Stimulated activated CD4-positive, alpha-beta T cell treated with anti-CD3 and anti-CD28 coated beads, Interleukin-4, amount 100 ng/mL, for 4 hours (primary cell): ENCODE measurements around the gene RAB4A.
"Not testable (repeated sequence)": the region's sequence is repeated elsewhere in the genome, so short reads cannot be mapped to it uniquely, and the experiment has no call there.

Experiments used
- DNase-seq, 2 experiments: peaks; one replicate each; pipeline ENCODE4 v3.0.0-alpha.2; 2020

Gene RAB4A

GRCh38 chr1:229273507-229274232, 2.8 kb downstream of the RAB4A start:
- no peak for DNase-seq

- no peak for DNase-seq
Observed at GRCh38 chr1:229275005-229275404, 4.1 kb downstream of the RAB4A start.

GRCh38 chr1:229278120-229278741, 7.3 kb downstream of the RAB4A start:
- DNase-seq = no peak

- DNase-seq = no peak
Observed at GRCh38 chr1:229279242-229279641, 8.3 kb downstream of the RAB4A start.

GRCh38 chr1:229280037-229280828, 9.3 kb downstream of the RAB4A start:
- DNase-seq = no peak

- no peak for DNase-seq
Observed at GRCh38 chr1:229280921-229281320, 10.0 kb downstream of the RAB4A start.

GRCh38 chr1:229281339-229281926, 10.5 kb downstream of the RAB4A start:
- no peak for DNase-seq

- no peak for DNase-seq
Observed at GRCh38 chr1:229282295-229282823, 11.4 kb downstream of the RAB4A start.

GRCh38 chr1:229283183-229283611, 12.3 kb downstream of the RAB4A start:
- DNase-seq = no peak

- no peak for DNase-seq
Observed at GRCh38 chr1:229284887-229285286, 14.0 kb downstream of the RAB4A start.

GRCh38 chr1:229285440-229285839, 14.5 kb downstream of the RAB4A start:
- DNase-seq = no peak

GRCh38 chr1:229286099-229286766, 15.3 kb downstream of the RAB4A start:
- DNase-seq = no peak

- DNase-seq = no peak
Observed at GRCh38 chr1:229287267-229287666, 16.4 kb downstream of the RAB4A start.

GRCh38 chr1:229288516-229288915, 17.6 kb downstream of the RAB4A start:
- DNase-seq = no peak

GRCh38 chr1:229291686-229292085, 20.8 kb downstream of the RAB4A start:
- DNase-seq = not testable (repeated sequence)

- no peak for DNase-seq
Observed at GRCh38 chr1:229293528-229294204, 22.8 kb downstream of the RAB4A start.

GRCh38 chr1:229295745-229296144, 24.8 kb downstream of the RAB4A start:
- DNase-seq = no peak

- DNase-seq = no peak
Observed at GRCh38 chr1:229296541-229296941, 25.6 kb downstream of the RAB4A start.

GRCh38 chr1:229297746-229298145, 26.8 kb downstream of the RAB4A start:
- no peak for DNase-seq

GRCh38 chr1:229298420-229298819, 27.5 kb downstream of the RAB4A start:
- no peak for DNase-seq

- DNase-seq = no peak
Observed at GRCh38 chr1:229298887-229299503, 28.1 kb downstream of the RAB4A start.
